DND-41 (cell line): ENCODE measurements around the gene KIF5B.

Source experiments
- CTCF ChIP-seq: IDR thresholded peaks from 2 replicates; pipeline ENCODE4 v1.5.1; 2012; ENCODE audit warnings: borderline replicate concordance, low read length, moderate library complexity, mild to moderate bottlenecking; ENCODE audit not compliant: poor library complexity, severe bottlenecking; ENCODE audit errors: extremely low read depth
- EZH2 ChIP-seq: IDR thresholded peaks from 3 replicates; pipeline ENCODE4 v1.6.1; 2012; ENCODE audit warnings: borderline replicate concordance, low read depth, mild to moderate bottlenecking, moderate library complexity, low read length, inconsistent platforms; ENCODE audit not compliant: severe bottlenecking

- TF ChIP-seq CTCF (no peak), EZH2 (no peak)
These were observed 27.5 kb downstream of the KIF5B start for GRCh38 chr10:32028710-32029109.
